ENCODE measurements around the gene KCNK16. TPM values are rescaled to one million over a fixed set of nuclear protein-coding genes. Genes with fewer than 3 reads are reported as not detected.

KCNK16 gene
- polyA plus RNA-seq, 1 donor = not detected

DNA sequence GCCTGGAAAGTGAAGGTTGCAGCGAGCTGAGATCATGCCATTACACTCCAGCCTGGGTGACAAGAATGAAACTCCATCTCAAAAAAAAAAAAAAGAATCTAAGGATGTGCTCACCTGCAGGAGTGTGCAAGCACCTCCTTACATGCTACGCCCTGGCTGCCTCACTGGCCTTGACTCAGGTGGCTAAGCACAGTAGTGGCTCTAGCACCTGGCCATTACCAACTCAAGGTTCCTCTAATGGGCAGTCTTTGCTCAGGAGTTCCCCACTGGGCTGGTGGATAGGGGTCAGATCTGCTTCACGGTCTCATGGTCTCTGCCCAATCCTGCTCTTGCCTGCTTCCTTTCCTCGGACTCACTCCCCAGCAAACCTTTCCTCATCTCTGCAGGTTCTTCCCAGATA, 48.0 kb downstream of the KCNK16 start:
- DNase-seq = no peak

DNA sequence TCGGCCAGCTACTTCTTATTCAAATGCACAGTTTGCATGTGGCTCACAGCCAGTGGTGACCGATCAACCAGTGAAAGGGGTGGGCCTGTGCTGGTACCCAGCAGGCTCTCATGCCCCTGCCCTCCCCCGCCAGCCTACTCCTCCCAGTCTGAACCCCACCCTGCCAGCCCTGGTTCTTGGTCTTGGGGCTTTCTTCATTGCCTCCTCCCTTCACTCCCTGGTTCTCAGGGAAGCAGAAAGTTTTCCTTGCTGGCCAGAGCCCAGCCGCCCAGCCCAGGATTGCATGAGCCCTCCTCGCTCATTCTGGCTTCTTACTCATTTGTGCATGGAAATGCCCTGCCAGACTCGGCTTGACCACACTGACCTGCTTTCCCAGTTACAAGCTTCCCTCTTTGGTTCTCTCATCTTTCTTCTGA, 49.1 kb downstream of the KCNK16 start:
- no peak for DNase-seq

DNA sequence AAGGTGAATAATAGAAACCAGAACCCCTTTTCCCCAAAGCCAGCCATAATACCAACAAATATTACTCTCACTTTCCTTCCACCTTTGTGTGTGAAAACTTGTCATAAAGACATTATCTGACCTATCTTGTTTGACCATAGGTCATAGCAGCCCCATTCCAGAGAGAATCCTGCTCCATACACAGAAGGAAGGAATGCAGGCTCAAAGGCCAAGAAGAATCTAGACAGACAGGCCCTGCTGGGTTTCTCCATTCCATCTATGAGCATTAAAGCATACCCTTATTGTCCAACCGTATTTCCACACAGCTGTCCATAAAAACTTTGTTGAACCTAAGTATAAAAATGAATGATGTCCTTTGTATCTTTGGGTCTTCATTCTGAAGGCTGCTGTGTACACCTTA, 52.5 kb downstream of the KCNK16 start:
- DNase-seq = no peak

DNA sequence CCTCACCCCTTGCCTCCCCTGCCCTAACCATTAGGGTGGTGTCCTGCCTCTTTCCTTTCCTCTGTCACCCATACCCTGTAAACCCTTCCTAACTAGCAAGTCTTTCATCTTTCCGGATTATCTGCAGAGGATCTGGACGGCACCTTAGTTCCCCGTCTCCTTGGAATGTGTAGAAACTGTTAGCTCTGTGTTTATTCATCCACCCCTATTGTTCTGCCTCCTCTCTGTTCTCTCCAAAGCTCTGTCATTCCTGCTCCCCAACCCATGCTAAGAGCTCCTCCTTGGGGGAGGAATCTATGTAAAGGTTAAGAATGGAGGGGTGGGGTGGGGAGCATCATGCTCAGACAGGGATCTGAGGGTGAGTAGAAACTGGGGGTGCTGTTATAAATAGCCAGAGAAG, 53.8 kb downstream of the KCNK16 start:
- no peak for DNase-seq

DNA sequence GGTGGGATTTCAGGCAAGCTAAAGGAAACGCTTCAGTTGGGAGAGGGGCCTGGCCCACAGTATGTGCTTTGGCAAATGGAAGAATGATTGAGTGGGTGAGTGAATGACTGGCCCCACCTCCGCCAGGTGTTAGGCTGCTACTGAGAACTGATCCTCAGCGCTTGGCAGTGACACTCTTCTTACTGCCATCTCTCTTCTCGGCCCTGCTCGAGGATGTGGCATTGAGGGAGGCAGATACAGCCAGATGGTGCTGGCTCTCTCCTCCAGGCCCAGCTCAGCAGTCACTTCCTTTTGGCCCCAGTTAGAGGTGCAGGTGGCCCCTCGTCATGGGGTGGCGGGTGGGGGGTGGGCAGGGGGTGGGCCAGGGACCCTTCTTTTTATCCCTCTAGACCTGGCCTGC, 54.3 kb downstream of the KCNK16 start:
- DNase-seq = no peak

DNA sequence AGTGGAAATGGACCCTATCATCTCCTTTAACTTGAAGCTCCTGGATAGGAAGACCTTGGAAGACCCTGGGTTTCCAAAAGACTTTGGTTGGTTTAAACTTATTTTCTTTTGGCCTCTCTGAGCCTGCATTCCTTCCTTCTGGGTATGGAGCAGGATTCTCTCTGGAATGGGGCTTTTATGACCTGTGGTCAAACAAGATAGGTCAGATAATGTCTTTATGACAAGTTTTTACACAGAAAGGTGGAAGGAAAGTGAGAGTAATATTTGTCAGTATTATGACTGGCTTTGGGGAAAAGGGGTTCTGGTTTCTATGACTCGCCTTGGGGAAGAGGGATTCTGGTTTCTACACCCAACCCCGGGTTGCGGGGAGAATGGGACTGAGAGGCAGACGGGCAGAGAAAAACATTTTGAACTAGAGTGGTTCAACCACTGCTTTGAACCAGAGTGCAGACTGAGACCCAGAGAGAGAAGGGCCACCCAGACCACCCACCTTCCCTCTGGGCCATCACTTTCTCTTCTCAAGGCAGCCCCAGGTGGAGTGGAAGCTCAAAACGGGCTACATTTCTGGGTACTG, 55.6 kb downstream of the KCNK16 start:
- DNase-seq = no peak

DNA sequence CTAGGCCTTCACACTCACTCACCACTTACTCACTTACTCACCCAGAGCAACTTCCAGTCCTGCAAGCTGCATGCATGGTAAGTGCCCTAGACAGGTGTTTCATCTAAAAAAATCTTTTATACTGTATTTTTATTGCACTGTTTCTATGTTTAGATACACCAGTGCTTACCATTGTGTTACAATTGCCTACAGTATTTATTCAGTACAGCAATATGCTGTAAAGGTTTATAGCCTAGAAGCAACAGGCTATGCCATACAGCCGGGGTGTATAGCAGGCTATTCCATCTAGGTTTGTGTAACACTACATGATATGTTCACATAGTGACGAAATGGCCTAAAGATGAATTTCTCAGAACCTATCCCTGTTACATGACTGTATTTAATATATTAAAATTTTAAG, 56.1 kb downstream of the KCNK16 start:
- DNase-seq = no peak

Other genes starting within 250 kb of the KCNK16 start
- 10.4 TPM for gene SAYSD1, start 207.5 kb downstream of the KCNK16 start, polyA plus RNA-seq (ENCODE audit: insufficient read length)
- 1.1 TPM for gene KCNK5, start 93.2 kb downstream of the KCNK16 start, polyA plus RNA-seq (ENCODE audit: insufficient read length)
- gene KCNK17, start 8.3 kb downstream of the KCNK16 start, polyA plus RNA-seq (ENCODE audit: insufficient read length) = 1.0 TPM